HG02938 (cell line): ENCODE measurements around the gene LPAR2.

Experiments used
- ATAC-seq: cut with Tn5 transposase; IDR thresholded peaks from one replicate; pipeline ENCODE4 v1.9.1; 2021; ENCODE audit warnings: mild to moderate bottlenecking, moderate library complexity; ENCODE audit not compliant: unreplicated experiment

LPAR2 gene

DNA sequence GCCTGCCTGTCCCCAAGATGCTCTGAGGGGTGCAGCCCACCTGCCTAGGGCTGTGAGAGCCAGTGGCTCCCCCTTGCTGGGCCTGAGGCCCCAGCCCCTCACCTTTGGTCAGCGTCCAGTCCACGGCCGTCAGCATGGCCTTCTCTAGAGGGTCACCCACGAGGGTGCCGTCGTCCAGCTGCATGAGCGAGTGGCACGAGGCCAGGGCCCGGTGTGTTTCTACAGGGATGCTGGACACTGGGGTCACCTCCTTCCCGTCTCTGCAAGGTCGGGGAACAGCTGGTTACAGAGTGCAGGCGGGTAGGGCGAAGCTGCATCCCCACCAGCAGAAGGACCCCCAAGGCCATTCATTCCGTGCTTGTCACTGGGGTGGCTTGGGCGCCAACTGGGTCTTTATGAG, 26.4 kb upstream of the LPAR2 start:
- no peak for ATAC-seq

DNA sequence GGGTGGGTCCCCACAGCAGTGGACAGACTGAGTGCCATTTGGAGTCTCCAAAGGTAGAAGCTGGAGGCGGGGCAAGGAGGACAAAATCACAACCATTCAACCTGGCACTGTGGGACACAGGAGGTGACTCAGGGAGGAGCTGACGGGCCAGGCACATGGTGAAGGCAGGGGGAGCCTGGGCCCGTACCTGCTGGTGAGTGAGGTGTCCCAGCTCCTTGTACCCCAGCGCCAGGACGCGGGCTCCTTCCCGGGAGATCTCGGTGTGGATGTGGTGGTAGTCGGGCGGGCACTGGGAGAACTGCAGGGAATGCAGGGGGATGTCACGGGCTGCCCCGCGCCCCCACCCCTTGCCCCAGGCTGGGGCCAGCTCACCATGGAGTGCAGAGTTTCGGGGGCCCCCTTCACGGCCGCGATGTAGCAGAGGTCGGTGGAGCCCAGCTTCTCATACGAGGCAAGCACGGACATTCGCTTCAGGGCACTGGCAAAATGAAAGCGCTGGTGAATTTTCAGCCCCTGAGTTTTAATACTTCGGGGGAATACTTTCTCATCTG, 25.7 kb upstream of the LPAR2 start:
- ATAC-seq = no peak

DNA sequence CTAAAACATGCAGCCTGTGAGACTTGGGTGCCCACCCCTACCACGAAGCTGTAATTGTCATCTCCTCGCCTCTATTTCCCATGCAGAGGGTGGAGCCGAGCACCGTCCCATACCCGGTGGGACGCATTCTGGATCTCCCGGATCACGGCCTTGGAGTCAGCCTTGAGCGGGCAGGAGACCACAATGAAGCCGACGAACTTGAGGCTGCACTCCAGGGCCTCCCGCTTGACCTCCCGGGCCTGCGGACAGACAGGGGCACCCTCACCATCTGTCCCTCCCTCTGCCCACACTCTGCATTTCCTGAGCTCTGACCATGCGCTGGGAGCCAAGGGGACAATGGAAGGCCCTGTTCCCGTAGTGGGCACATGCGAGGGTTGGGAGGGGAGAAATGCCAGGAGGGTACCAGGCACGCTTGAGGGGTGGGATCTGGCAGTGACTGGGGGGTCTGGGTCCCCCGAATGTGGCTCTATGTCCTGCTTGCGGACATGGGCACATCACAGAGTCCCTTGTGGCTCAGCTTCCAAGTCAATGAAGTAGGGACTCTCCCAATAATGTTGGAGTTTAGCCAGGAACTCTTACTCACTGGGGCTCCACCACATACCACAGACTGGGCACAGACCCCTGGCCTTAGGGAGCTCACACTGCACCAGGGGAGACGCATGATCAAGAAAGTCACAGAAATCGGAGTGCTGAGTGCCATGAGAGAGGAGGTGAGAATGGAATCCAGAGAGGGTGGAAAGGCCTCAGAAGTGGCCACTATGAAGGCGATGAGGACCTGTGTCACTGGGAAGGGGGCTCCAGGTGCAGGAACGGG, 24.7 kb upstream of the LPAR2 start:
- no peak for ATAC-seq

DNA sequence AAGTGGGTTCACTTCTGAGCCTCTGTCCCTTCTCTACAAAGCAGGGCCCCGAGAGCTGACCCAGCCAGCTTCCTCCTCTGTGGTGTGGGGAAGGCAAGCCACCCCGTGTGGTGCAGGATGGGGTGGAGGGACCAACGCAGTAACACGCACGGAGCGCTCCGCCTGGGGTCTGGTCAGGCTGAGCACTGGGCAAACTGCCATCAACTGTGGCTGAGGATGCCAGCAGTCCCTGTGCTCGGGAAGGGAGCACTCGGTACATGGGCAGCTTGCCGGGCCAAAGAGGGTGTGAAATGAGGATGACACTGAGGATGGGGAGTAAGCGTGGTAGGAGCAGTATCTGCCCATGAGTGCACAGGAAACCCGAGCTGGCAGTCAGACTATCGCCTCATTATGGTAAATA, 23.1 kb upstream of the LPAR2 start:
- ATAC-seq = no peak

DNA sequence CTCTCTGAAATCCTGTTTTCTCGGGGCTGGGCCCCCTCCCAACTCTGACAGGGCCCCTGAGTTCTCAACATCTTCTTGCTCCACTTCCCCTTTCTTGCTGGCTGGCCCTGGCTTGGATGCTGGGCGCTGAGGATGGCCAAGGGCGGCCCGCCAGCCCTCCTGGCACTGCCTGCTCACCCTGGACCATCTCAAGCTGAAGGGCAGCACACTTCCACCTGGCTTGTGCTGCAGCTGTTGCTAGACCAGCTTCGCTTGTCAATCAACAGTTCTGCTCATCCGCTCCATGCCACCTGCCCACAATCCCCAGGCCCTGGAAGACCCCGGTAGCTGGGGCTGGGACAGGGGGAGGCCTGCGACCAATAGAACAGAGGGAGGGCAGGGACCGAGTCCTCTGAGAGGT, 22.3 kb upstream of the LPAR2 start:
- no peak for ATAC-seq

DNA sequence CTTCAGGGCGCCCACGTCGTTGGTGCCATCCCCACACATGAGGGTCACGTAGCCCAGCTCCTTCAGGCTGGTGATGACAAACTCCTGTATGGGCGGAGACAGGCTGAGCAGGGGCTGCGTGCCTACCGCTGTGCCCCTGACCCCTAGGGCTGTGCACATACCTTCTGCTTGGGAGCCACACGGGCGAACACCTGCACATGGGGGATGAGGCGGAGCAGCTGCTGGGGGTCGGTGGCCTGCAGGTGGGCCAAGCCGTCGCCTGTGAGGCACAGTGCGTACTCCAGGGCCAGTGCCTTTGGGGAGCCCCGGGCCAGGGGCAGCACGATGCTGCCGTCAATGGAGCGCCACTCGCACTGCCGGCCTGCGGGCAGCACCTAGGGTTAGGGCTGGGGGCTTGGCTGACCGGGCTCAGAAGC, 21.6 kb upstream of the LPAR2 start:
- no peak for ATAC-seq

DNA sequence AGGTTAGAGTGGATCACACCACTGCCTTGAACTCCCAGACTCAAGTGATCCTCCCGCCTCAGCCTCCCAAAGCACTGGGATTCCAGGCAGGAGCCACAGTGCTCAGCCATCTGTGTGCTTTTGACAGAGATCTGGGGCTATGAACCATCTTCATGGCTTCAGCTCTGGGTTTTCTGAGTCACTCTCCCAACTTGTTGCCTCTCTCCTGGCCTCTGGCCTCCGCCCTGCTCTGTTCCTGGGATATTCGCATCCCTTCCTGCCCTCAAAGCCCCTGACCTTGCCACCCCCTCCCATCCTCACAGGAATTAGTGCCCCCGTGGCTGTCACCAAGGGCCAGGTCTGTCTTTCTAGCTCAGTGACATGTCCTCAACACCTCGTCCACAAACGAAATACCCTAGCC, 21.1 kb upstream of the LPAR2 start:
- no peak for ATAC-seq

DNA sequence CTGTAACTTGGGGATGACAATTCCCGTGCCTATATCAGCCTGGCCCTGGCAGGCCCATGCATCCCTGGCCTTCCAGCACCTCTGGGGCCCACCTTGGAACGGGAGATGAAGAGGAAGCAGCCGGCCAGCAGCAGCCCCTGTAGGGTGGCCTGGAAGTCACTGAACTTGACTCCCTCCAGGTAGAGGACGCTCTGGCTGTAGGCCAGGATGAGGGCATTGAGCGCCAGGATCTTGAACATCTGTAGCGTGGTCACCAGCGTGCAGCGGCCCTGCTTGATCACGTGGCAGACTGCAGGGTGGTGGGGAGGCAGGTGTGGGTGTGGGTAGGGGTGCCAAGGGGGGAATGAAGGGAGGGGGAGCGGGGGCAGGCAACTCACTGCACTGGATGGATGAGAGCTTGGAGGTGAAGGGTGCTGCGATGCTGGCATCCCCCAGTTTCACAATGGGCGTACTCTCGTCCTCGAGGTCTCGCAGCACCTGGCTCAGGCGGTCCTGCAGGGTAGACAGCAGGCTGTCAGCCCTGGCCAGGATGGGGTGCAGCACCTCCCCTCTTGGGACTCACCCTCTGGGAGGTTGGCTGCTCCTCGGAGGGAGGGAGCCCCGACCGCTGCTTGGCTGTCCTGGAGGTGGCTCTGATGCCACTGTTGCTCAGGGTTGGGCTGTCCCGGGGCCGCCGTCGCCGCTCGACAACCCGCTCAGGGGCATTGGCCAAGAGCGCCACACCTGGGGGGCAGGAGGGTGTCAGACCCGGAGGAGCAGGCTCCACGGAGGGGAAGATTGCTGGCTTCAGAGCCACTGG, 19.2 kb upstream of the LPAR2 start:
- no peak for ATAC-seq

DNA sequence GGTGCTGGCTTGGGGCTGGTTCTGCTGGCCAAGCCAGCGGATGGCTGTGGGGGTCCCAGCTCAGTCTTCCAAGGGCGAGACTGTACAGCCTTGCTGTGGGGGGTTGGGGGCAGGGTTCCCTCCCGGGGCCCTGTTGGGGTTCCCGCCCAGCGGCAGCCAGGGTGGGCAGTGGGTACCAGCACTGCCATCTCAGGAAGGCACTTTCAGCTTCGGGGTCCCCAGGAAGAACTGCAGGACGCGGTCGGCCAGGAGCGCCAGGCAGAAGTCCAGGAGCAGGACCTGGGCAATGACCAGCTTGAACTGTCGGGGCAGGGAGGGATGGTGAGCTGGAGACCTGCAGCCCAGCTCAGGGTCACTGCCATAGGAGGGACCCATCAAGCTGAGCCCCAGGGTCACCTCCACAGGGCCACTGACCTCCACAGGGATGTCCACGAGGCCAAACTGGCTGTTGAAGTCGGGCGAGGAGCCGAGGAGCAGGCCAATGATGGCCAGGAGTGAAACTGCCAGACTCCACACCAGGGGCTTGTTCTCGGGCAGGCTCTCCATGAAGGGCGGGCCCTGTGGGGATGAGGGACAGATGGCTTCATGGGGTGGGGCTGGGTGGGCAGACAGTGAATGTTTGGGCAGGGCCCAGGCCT, 17.3 kb upstream of the LPAR2 start:
- no peak for ATAC-seq

DNA sequence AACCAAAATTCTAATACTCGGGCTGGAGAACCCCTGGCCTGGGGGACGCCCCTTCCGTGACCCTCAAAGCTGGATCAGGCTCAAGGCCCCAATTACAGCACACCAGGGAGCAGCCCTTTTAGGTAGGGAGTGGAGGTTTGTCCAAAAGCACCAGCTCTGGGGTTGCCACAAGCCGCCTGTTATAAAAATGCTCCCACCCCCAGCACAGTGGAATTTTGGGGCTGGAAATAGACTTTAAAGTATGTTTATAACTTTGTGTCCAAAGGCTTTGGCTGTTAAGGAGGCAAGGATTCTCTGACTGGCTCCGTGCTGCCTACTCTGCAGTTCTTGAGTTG, 16.0 kb upstream of the LPAR2 start:
- ATAC-seq = no peak

DNA sequence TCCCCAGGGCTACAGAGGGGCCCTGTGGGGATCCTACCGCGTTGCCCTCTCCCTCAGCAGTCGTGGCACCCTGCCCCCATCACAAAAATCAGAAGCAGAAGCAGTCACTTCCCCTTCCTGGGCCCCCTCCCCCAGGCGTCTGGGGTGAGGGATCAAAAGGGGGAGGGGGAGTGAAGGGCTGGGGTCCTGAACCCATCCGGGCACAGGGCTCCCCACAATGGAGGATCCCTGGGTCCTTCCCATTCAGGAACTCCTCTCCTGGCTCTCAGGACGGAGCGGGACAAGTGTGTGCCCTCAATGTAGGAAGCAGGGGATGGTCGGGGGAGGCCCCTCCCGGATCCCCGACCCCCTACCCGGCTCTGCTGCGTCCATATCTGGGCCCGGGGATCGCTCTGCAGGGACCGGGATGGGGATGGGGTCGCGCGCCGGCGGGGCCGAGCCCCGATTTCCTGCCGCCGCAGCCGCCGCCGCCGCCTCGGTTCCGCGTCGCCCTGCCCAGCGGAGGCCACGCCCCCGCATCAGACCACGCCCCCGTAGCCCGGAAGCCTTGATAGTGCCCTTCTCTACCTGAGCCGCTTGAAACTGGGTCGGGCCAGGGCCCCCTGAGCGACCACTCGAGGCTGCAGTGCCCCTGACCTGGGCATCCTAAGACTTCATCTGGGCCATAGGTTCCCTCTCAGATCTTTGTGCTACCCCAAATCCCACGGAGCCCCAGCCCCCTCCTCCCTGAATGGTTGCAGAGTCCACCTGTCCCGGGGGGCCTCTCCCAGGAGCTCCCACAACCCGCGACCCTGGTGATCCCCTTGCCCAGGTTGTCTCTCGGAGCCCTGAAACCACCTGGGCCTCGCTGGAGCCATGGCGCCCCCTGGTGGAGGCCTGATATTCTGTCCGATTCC, 15.4 kb upstream of the LPAR2 start, which contains the start of gene GMIP:
GMIP (minus strand) TSS at position 500 of the 896 bp plus-strand sequence; CDS start at position 372, 128 bp downstream.
- ATAC-seq = peak; percentile 67

DNA sequence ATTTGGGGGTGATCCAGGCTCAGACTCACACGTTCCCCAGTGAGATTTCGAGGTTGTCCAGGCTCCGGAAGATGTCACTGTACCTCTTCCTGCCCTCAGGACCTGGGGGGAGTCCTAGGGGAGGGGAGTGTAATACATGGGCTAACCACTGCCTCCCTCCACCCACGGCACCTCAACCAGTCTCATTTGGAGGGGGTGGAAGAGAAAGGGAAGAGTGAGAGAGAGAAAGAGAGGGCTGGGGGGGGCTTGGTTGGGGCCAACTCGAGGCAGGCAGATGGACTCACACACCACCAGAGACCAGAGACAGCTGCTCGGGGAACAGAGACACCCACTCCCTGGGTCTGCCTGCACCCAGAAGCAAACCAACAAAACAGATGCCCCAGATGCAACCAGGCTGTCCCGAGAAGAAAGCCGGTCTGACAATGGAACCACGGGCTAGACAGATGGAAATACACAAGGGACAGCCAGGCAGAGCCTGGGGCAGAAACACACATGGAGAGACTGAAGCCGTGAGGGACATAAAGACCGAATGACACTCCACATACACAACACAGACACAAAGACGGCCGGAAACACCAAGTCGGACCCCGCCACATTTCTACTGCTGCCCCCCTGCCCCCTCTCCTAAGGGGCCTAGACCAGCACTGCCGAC, 14.6 kb upstream of the LPAR2 start:
- ATAC-seq = peak; percentile 5

DNA sequence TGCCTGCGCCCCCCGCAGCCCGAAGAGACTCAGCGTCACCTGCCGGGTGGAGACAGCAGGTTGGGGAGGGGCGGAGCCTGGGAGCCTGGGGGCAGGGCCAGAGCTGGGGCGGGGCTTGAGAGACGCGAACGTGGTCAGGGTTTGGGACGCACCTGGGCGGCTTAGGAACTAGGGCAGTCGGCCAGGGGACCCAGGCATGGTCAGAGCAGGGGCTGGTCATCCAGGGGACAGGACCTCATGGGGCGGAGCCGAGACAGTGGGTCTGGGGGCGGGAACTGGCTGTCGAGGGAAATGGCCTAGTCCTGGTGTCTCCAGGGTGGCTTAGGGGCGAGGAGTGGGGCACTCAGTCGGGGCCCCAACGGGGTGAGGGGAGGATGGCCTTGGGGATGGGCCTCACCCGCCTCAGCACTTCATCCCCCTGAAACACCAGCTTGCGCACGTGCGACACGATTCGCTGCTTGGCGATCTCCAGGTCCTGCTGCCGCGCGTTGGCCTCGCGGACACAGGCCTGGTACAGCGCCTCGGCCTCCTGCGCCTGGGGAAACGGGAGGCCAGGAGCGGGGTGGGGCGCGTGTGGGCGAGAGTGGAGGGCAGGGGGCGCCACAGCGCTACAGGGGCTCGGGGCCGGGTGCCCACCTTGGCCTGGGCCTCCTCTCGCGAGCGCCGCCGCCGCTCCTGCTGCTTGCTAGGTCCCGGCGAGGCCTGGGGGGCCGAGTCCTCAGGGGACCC, 9.7 kb upstream of the LPAR2 start:
- ATAC-seq = no peak

DNA sequence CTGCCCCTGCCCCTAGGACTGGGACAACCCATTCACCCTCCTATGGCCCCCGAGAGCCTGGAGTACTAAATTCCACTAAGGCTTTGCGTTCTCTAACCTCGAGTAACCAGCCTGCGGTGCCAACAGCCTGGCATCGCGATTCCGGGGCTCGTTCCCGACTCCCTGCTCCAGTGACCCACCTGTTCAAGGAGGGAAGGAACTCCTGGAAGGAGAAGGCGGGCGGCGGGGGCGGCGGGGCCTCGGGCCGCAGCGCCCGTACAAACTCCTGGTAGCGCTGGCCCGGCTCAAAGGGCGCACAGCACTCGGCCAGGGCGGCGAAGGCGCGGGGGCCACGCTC, 9.1 kb upstream of the LPAR2 start:
- ATAC-seq = no peak

DNA sequence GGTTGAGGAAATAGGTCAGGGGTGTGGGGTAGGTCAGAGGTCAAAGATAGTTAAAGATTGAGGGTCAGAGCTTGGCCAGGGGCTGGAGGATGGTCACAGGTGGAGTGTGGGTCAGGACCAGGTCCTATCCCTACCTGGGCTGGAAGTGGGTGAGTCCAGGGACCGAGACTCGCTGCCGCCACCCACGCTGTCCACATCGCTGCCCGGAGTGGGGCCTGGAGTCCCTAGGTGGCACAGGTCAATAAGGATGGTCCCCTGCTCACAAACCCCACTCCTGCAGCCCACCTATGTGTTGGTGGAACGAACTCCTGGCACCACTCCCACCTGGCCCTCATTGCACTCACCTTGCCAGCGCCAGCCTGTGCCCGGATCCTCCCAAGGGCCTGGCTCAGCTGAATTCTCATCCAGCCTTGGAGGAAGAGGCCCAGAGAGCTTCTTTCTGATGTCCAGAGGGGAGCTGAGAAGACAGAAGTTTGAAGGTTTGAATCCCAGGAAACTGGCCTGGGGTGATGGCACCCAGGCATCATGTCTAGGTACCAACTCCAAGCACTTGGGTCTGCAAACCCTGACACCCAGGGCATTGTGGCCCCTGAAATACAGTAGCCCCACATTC, 8.7 kb upstream of the LPAR2 start:
- no peak for ATAC-seq

DNA sequence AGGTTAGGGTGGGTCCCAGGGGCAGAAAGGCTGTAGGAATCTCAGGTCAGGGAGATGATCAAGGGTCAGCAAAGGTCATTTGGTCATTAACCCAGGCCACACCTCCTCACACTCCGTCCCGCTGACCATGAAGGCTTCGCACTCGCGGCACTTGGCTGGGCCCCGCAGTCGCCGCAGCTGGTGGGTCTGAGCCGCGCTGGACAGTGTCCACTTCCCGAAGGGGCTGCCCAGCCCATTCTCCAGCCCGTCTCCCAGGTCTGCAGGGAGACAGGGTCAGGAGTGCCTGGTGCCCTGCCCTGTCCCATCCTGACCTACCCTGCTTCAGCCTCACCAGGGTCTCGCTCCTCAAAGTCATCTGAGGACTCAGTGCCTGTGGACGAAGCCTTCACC, 7.3 kb upstream of the LPAR2 start:
- no peak for ATAC-seq

DNA sequence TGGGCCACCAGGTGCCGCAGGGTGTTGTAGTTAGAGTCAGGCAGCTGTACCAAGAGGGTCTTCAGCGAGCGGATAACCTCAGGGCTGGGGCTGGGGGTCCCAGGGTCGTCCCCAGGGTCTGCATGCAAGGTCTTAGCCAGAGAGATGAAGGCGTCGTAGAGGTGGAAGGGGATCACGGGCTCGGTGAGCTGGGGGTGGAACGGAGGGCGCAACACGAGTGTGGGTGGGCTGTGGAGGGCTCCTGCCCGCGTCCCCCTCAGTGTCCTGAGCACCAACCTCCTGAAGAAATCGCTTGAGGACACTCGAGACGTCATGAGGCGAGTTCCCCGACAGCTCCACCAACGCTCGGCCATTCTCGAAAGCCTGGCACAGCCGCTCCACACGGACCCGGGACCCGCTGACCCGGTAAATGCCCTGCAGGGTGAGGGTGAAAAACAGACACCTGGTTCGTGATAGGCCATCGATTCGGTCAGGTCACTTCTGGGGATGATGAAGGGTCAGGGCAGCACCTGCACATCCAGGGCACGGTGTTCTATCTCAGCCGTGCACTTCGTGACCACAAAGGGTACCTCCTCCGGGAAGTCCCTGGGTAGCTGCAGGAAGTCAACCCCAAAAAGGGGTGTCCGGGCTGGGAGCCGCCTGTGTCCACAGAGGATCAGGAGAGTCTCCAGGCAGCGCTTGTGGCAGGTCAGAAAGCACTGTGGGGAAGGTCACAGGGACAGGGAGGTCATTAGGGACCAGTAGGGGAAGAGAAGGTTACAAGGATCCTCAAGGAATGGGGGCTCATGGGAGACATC, 6.7 kb upstream of the LPAR2 start:
- no peak for ATAC-seq
